ENCODE results near the gene POLG2.

POLG2 gene

GRCh38 chr17:64519601-64520000 lies 22.7 kb upstream of the POLG2 start:
- no peak overlapping the region for H3K27ac Mint-ChIP-seq
- H3K36me3 Mint-ChIP-seq, result peaks cover 18 to 39% of the 10 kb centered on the region in 2 donors
- H3K4me3 Mint-ChIP-seq, result no peak overlapping the region
- no peaks in the 10 kb centered on the region for H3K27me3 Mint-ChIP-seq
- DNase-seq (no peak), ATAC-seq (replicated peaks) (no peak)
- H3K9me3 Mint-ChIP-seq, result no peaks in the 10 kb centered on the region
- H3K4me1 Mint-ChIP-seq, result peaks cover 7 to 12% of the 10 kb centered on the region in 2 donors

- Mint-ChIP-seq H3K27me3 (no peaks in the 10 kb centered on the region), H3K9me3 (no peaks in the 10 kb centered on the region), H3K4me1 (peaks cover 7 to 13% of the 10 kb centered on the region in 2 donors), H3K36me3 (peaks cover 14 to 38% of the 10 kb centered on the region in 2 donors), H3K4me3 (no peak overlapping the region), H3K27ac (no peak overlapping the region)
- DNase-seq (no peak), ATAC-seq (replicated peaks) (peak in 1 of 2 donors; percentile 18)
Observed at GRCh38 chr17:64515829-64516228, 19.0 kb upstream of the POLG2 start.

- H3K27ac Mint-ChIP-seq, result peak overlapping the region; percentile 88
- no peaks in the 10 kb centered on the region for H3K27me3 Mint-ChIP-seq
- peaks cover 16 to 42% of the 10 kb centered on the region in 2 donors for H3K36me3 Mint-ChIP-seq
- DNase-seq, result no peak
- H3K4me3 Mint-ChIP-seq, result no peak overlapping the region
- H3K4me1 Mint-ChIP-seq, result peaks cover 7 to 17% of the 10 kb centered on the region in 2 donors
- peak; percentile 72 to 90 for ATAC-seq (replicated peaks)
- no peaks in the 10 kb centered on the region for H3K9me3 Mint-ChIP-seq
Observed at GRCh38 chr17:64515419-64515818, 18.6 kb upstream of the POLG2 start.

- H3K4me3 Mint-ChIP-seq, result no peak overlapping the region
- peaks cover 33 to 44% of the 10 kb centered on the region in 2 donors for H3K36me3 Mint-ChIP-seq
Observed at GRCh38 chr17:64509179-64509578, 12.3 kb upstream of the POLG2 start.

GRCh38 chr17:64508683-64509082 lies 11.8 kb upstream of the POLG2 start:
- Mint-ChIP-seq H3K4me1 (peaks cover 20 to 30% of the 10 kb centered on the region in 2 donors), H3K27me3 (no peaks in the 10 kb centered on the region), H3K36me3 (peaks cover 36 to 49% of the 10 kb centered on the region in 2 donors), H3K4me3 (peak overlapping the region in 1 of 2 donors; percentile 43), H3K9me3 (no peaks in the 10 kb centered on the region), H3K27ac (no peak overlapping the region)
- DNase-seq (no peak), ATAC-seq (replicated peaks) (no peak)

More at GRCh38 chr17:64509179-64509578, 12.3 kb upstream of the POLG2 start:
- Mint-ChIP-seq H3K27ac (no peak overlapping the region), H3K27me3 (no peaks in the 10 kb centered on the region), H3K4me1 (peaks cover 19 to 25% of the 10 kb centered on the region in 2 donors), H3K9me3 (no peaks in the 10 kb centered on the region)
- ATAC-seq (replicated peaks) (no peak), DNase-seq (no peak)

GRCh38 chr17:64507413-64507782 lies 10.5 kb upstream of the POLG2 start:
- Mint-ChIP-seq H3K4me1 (peaks cover 27 to 32% of the 10 kb centered on the region in 2 donors), H3K4me3 (peak overlapping the region; percentile 97 to 98), H3K9me3 (no peaks in the 10 kb centered on the region), H3K36me3 (peaks cover 45 to 53% of the 10 kb centered on the region in 2 donors), H3K27ac (peak overlapping the region; percentile 100), H3K27me3 (no peaks in the 10 kb centered on the region)
- DNase-seq (peak; percentile 20), ATAC-seq (replicated peaks) (peak; percentile 33 to 42)

- DNase-seq, result peak; percentile 97
- Mint-ChIP-seq H3K4me3 (peak within 1 kb of the TSS; percentile 97 to 98), H3K9me3 (no peaks in the 10 kb centered on the region), H3K27me3 (no peaks in the 10 kb centered on the region), H3K36me3 (peaks cover 47 to 59% of the 10 kb centered on the region in 2 donors), H3K4me1 (peaks cover 33 to 38% of the 10 kb centered on the region in 2 donors), H3K27ac (peak within 1 kb of the TSS; percentile 100)
- ATAC-seq (replicated peaks), result peak; percentile 67 to 76
Observed at GRCh38 chr17:64506576-64507412, 9.9 kb upstream of the POLG2 start, which contains the start of gene CEP95. CEP95 (plus strand) TSS chr17:64506977; CDS start chr17:64507098, 121 bp downstream.

GRCh38 chr17:64506201-64506575 lies 9.3 kb upstream of the POLG2 start, which contains the start of gene DDX5:
DDX5 (minus strand) TSS chr17:64506289; CDS start chr17:64506119, 170 bp downstream.
- Mint-ChIP-seq H3K4me1 (peaks cover 39 to 44% of the 10 kb centered on the region in 2 donors), H3K9me3 (no peaks in the 10 kb centered on the region), H3K27ac (peak within 1 kb of the TSS; percentile 100), H3K4me3 (peak within 1 kb of the TSS; percentile 97 to 98), H3K36me3 (peaks cover 49 to 63% of the 10 kb centered on the region in 2 donors), H3K27me3 (no peaks in the 10 kb centered on the region)
- ATAC-seq (replicated peaks) (peak; percentile 68 to 76), DNase-seq (peak; percentile 97)

- Mint-ChIP-seq H3K27ac (peak overlapping the region; percentile 100), H3K9me3 (no peaks in the 10 kb centered on the region)
Observed at GRCh38 chr17:64505340-64506200, 8.7 kb upstream of the POLG2 start.

GRCh38 chr17:64504769-64505339 lies 8.0 kb upstream of the POLG2 start:
- Mint-ChIP-seq H3K4me3 (peak overlapping the region; percentile 97 to 98), H3K27ac (peak overlapping the region; percentile 100), H3K36me3 (peaks cover 55 to 67% of the 10 kb centered on the region in 2 donors), H3K4me1 (peaks cover 51 to 52% of the 10 kb centered on the region in 2 donors), H3K27me3 (no peaks in the 10 kb centered on the region), H3K9me3 (no peaks in the 10 kb centered on the region)
- ATAC-seq (replicated peaks) (no peak), DNase-seq (no peak)

More at GRCh38 chr17:64505340-64506200, 8.7 kb upstream of the POLG2 start:
- Mint-ChIP-seq H3K27me3 (no peaks in the 10 kb centered on the region), H3K4me1 (peaks cover 45 to 47% of the 10 kb centered on the region in 2 donors), H3K36me3 (peaks cover 51 to 65% of the 10 kb centered on the region in 2 donors), H3K4me3 (peak overlapping the region; percentile 97 to 98)
- ATAC-seq (replicated peaks) (peak; percentile 28 to 36), DNase-seq (peak; percentile 76)

- H3K4me1 Mint-ChIP-seq, result peaks cover 54 to 60% of the 10 kb centered on the region in 2 donors
- ATAC-seq (replicated peaks) (no peak), DNase-seq (no peak)
- peak overlapping the region; percentile 97 to 98 for H3K4me3 Mint-ChIP-seq
- H3K36me3 Mint-ChIP-seq, result peaks cover 58 to 74% of the 10 kb centered on the region in 2 donors
- peak overlapping the region; percentile 100 for H3K27ac Mint-ChIP-seq
- H3K27me3 Mint-ChIP-seq, result no peaks in the 10 kb centered on the region
- no peaks in the 10 kb centered on the region for H3K9me3 Mint-ChIP-seq
Observed at GRCh38 chr17:64503821-64504768, 7.2 kb upstream of the POLG2 start.

GRCh38 chr17:64503341-64503740 lies 6.5 kb upstream of the POLG2 start:
- peaks cover 59 to 68% of the 10 kb centered on the region in 2 donors for H3K4me1 Mint-ChIP-seq
- H3K27me3 Mint-ChIP-seq, result no peaks in the 10 kb centered on the region
- H3K27ac Mint-ChIP-seq, result peak overlapping the region; percentile 86
- DNase-seq (no peak), ATAC-seq (replicated peaks) (no peak)
- H3K4me3 Mint-ChIP-seq, result peak overlapping the region in 1 of 2 donors; percentile 36
- H3K36me3 Mint-ChIP-seq, result peaks cover 61 to 80% of the 10 kb centered on the region in 2 donors
- H3K9me3 Mint-ChIP-seq, result no peaks in the 10 kb centered on the region

- Mint-ChIP-seq H3K4me1 (peaks cover 60 to 73% of the 10 kb centered on the region in 2 donors), H3K27me3 (no peaks in the 10 kb centered on the region)
- no peak for ATAC-seq (replicated peaks)
Observed at GRCh38 chr17:64502809-64503208, 6.0 kb upstream of the POLG2 start.

More at GRCh38 chr17:64502809-64503208, 6.0 kb upstream of the POLG2 start:
- H3K9me3 Mint-ChIP-seq, result no peaks in the 10 kb centered on the region
- no peak overlapping the region for H3K4me3 Mint-ChIP-seq
- no peak for DNase-seq
- H3K36me3 Mint-ChIP-seq, result peaks cover 62 to 83% of the 10 kb centered on the region in 2 donors
- H3K27ac Mint-ChIP-seq, result peak overlapping the region; percentile 86

All from stimulated activated naive B cell treated with anti-CD40 and anti-IgM and Interleukin-4, amounts not matched to agents 10 μg/mL and 1 μg/mL and 100 μg/mL, for 72 hours (primary cell).